CD4-positive, alpha-beta T cell treated with Interleukin-1 beta for 1 hour (primary cell): ENCODE results near the gene FRMPD4.
A peak's percentile ranks its signal among the peaks of the same experiment; 100 is the strongest.

Experiments used
- DNase-seq, 2 donors: peaks; one replicate each; pipeline ENCODE4 v3.0.0-alpha.2; 2020 to 2022

Gene FRMPD4

DNA sequence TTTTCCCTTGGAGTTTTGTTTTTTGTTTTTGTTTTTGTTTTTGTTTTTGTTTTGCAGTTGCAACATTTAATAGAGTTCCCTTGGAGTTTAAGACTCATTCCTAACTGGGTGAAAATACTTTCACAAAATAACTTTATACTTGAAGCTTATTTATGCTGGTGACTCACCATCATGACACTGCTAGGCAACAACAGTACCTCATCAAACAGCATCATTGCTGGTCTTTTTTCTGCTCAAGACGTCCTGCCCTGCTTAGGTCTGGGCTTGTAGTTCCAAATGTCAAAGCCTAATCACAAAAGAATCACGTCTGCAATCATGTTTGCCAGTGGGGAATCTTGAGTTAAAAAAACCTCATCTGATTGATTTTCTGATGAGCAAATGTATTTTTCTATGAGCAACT is 547.3 kb downstream of the FRMPD4 start:
- DNase-seq = no peak

DNA sequence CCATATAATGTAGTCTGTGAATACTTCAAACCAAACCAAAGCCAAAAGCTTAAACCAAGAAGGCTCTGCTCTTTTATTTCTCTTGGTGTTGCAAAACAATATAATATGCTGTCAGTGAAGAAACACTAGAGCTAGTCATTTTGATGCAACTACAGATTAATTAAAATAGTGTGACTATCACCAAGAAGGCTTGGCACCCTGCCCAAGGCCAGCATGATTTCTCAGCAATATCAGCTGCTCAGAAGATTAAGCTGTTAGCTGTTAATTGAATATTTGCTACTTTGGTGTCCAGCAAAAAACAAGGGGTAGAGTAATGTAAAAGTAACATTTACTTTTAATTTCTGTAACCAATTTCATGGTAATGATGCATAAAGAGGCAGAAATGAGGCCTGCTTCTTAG is 548.1 kb downstream of the FRMPD4 start:
- no peak for DNase-seq

DNA sequence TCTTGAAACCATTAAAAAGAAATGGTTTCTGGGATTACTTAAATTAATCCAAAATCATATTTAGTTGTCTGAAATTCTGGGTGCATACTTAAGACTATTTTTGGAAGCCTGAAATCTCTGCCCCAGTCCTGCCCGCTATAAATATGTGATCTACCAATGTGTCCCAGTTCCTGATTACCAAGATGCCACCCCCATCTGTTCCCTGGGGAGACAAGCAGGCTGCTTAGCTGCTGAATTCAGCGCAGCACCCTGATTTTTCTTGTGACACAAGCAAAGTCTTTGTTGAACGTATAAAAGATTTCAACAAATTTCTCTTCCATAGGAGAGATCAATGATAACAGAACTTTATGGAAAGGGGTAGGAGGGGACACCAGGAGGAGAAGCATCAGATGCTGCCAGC is 552.4 kb downstream of the FRMPD4 start:
- DNase-seq = no peak

DNA sequence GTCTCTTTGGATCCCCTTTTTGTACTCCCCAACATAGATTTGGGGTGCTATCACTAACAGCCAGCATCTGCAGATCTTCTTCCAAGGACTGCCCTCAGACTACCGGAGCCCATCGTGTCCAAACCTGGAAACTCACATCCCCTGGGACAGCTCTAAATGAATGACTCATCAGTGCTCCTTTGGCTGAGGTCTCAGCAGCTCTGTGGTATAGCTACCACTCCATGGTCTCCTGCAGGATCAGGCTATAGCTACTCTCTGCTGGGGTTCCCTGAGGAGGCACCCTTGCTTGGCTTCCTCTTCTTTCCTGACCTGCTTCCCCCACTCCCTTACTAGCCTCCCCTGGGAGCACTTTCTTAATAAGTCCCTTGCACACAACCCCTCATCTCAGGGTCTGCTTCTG is 555.5 kb downstream of the FRMPD4 start:
- no peak for DNase-seq

DNA sequence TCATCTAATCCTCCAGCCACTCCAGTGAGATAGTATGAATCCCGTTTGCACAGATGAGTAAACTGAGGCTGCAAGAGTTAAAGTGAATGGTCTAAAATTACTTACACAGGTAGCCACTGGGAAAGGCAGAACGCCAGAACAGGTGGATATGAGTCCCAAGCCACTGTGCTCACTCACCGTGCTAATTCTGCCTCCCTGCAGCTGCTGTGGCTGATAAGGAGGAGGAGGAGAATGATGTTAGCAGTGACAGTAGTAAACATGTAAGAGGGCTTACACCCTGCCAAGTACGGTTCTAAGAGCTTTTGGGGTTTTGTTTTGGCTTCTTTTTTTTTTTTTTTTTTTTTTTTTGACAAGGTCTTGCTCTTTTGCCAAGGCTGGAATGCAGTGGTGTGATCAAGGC is 562.5 kb downstream of the FRMPD4 start:
- DNase-seq = no peak

DNA sequence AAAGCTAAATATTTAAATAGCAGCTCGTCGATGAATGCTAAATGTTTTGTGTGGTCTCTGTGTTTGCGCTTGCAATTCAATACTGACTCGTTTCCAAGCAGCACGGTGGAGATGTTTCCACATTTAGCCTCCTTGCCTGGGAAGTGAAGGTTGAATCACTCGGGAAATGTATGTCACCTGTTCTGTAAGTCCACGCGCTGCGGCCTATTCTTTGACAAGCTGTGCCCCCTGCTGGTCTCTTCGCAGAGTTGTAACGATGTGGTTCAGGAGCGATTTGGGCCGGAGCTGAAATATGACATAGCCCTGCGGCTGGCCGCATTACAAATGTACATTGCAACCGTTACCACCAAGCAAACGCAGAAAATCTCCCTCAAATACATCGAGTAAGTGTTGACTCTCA is 563.4 kb downstream of the FRMPD4 start:
- DNase-seq = peak in 1 of 2 donors; percentile 36

DNA sequence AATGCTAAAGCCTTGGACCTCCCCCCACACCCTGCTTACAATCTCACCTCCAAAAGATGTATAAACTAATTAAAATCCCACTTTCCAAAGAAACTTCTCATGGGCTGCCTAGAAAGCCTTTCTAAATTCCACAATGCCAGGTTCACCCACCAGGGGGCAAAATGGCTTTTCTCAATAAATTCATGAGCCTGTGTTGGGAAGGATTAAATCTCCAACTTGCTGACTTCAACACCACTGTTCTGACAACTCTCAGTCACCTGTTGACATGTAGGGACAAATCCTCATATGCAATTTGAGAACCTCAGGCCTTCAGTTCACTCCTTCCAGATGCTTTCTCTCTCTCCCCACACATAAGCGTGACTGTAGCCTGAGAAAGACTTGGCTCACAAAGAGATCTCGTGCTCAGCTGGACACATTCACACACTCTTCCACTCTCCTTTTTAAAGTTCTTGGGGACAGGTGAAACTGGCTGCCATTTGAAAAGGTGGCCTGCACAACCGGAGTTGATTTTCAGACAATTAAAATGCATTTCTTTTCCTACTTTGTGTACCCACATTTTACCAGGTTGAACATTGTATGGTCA is 564.3 kb downstream of the FRMPD4 start:
- DNase-seq = no peak

DNA sequence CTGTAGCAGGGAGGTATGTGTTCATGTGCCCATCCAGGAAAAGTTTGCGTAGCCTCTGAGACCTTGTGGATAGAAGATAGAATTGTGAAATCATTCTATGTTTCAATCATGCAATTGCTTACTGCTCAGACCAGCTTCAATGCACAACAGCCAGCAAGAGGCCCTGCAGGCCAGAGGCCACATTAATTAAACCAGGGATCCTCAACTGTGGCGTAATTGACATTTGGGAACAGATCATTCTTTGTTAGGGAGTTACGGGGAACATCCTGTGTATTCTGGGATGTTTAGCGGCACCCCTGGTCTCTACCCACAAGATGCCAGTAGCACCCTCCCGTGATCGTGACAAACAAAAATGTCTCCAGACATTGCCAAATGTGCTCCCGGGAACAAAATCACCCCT is 566.4 kb downstream of the FRMPD4 start:
- DNase-seq = no peak

DNA sequence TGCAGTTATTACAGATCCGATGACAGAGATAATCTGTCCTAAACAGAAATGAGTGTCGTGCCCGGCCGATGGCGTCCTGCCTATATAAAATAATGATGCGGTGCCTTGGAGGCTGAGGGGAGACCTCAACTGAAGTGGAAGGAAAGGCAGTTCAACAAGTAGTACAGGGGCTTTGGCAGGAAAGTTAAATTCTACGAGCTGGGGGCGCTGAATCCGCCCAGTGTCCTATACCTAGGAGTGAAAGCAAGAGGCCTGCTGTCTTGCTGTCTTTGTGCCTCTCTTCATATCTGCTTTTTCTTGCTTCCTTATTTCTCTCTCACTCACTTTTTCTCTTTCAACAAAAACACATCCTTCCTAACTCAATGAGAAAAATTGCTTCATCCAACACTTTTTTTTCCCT is 570.8 kb downstream of the FRMPD4 start:
- DNase-seq = peak in 1 of 2 donors; percentile 31

DNA sequence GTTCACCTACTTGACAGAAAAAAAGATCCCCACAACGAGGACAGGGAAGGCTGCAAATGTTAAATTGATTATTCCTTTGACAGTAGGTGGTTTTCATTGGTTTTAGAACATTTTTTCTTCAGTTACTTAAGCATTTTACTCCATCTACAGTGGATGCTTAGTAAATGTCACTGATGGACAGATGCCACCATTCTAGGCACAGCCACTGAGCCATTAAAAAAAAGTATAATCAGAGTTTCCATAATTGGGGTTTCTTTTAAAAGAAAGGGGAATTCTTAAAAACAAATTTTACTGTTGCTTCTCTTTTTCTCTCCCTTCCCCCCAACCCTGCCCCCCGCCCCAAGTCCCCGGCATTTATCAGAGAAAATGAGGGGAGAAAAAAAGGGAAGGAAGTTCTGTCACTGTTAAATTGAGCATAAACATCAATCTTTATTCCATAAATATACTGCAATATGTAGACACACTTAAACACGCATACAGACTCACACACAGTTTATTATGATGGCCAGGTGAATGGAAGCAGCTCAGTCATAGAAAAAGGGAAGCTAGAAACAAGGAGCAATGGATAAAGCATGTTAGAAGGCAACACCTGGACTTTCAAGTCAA is 573.3 kb downstream of the FRMPD4 start:
- no peak for DNase-seq

DNA sequence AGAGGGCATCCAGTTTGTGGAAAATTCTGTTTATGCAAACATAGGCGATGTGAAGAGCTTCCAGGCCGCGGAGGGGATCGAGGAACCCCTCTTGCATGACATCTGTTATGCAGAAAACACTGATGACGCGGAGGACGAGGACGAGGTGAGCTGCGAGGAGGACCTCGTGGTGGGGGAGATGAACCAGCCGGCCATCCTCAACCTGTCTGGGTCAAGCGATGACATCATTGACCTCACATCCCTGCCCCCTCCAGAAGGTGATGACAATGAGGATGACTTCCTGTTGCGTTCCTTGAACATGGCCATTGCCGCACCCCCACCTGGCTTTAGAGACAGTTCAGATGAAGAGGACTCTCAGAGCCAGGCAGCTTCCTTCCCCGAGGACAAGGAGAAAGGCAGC is 578.3 kb downstream of the FRMPD4 start:
- DNase-seq = no peak

DNA sequence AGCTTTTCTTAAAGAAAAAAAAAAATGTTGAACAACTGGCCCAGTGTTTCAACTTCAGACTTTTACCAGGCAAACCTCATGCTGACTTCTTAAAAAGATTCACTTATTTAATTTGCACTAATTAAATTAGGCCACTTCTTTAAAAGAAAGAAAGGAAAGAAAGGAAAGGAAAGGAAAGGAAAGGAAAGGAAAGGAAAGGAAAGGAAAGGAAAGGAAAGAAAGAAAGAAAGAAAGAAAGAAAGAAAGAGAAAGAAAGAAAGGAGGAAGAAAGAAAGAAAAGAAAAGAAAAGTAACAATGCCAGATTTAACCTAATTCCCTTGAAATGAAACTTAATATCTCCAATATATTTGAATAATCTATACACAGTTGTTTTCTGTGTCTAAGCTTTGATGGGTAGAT is 581.6 kb downstream of the FRMPD4 start:
- no peak for DNase-seq

DNA sequence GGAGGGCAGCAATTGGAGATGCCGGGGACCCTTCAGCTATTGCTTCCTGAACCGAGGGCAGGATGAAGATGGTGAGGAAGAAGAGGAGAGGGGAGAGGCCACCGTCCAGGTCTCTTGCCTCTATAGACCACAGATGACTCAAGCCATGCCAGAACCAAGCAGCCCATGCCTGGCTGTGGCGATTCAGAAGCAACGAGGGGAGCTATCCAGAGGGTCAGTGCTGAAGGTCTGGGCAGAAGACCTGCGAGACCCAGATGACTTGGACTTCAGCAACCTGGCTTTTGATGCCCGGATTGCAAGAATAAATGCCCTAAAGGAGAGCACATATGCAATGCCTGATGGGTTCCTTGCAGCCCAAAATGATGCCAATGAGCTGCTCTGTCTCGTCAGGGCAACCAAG is 582.8 kb downstream of the FRMPD4 start:
- no peak for DNase-seq

DNA sequence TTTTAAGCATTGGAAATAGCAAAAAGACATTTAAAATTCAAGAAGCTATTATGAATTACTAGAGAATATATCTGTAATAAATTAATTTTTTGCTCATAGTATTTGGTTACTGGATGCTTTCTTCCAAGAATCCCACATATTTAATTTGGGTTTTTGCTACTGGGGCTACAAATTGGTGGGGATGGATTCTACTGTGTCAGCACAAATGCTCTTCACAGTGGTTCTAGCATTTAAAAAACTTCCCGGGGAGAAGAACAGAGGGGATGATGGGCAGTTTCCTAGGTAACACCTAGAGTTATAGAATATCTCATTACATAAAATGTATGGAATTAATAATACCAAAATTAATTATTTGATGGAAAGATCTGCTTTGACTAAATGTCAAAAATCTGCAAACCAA is 584.0 kb downstream of the FRMPD4 start:
- no peak for DNase-seq

DNA sequence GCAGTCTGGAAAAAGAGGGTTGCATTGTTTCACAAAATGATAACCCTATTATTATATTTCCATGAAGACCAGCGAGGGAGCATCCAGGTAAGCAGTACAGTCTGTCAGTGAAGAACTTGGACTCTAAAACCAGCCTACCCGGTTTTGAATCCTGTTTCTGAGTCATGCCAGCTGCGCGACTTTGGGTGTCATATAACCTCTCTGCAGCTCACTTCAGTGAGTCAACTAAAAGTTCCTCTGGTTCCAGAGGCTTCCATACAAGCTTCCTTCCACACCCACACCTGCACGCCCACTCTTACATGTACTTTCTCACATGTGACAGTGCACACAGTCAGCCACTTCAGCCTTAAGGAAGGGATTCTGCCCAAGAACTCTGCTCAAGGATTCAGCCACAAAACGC is 603.1 kb downstream of the FRMPD4 start:
- DNase-seq = no peak

DNA sequence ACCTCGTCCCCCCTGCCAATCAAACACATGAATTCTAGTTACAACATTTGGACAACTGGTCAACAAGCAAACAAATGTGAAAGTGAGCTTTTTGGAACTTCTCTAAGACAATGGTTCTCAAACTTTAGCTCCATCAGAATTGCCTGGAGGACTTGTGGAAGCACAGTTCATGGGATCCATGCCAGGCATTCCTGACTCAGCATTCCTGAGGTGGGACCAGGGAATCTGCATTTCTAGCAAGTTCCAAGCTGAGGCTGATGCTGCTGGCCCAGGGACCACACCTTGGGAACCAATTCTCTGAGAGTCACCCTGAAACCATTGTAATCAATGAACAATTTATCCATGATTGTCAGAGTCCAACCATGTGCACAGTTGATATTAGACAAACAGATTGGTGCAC is 609.2 kb downstream of the FRMPD4 start:
- DNase-seq = no peak

DNA sequence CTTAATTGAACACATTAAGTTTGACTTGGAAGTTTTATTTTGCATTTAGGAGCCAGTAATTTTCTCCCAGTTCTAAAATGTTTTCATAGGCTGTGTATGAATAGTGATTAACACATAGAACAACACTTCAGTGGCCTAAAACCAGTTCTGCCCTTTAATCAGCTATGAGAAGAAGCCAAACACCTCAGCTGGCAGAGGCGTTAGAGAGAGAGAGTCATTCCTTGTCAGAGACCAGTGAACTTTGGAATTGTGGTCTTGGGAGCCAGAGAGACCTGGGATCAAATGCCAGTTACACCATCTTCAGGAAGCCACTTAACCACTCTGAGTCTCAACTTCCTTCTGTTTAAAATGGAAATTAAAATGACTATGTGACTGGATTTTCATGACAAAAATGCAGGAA is 613.6 kb downstream of the FRMPD4 start:
- no peak for DNase-seq

DNA sequence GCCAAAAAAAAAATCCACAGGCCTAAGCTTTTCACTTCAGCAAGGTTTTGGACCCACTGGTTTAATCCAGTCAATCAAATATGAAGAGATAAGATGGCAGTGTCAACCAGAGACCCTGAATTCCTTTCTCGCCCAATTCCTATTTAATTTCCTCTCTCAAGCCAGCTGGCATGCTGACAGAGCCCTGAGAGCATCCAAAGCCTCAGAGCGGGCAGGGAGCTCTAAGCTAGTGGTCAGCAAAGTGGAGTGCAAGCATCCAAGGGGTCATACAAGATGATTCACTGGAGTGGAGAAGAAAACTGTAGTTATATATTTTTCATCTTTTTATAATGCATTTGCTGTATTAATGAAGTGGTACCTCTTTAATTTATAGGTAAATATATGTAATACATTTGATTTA is 615.1 kb downstream of the FRMPD4 start:
- no peak for DNase-seq

DNA sequence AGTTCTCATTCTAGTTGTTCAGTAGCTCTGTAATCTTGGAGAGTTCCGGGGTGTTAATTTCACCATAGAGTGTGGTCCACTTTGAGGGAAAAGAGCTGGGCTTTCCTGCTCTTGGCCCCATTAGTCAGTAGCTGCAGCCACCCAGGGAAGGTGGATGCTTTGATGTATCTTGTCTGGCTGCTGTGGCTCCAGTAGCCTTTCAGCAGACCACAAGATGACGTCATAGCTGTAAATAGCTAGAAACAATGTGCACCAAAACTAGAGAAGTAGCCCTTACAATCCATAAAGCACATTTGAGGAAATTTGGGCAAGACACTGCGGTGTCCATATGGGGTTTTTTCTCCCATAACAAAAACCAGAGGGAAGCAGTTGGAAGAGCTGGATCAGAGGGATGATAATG is 620.0 kb downstream of the FRMPD4 start:
- no peak for DNase-seq

DNA sequence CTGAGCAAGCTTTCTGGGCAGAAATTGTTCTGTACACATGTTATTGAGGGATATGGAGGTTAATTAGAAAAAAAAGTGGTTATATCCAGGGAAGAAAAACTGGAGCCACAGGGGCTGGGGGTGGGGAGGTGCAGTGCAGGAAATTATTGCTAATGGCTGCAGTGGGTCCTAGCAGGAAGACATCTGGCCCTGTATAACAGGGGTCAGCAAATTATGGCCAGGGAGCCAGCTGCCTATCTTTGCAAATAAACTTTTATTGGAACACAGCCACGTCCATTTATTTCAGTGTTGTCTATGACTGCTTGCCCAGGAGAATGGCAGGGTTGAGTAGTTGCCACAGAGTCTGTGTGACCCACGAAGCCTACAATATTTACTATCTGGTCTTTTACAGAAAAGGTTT is 629.6 kb downstream of the FRMPD4 start:
- DNase-seq = no peak

DNA sequence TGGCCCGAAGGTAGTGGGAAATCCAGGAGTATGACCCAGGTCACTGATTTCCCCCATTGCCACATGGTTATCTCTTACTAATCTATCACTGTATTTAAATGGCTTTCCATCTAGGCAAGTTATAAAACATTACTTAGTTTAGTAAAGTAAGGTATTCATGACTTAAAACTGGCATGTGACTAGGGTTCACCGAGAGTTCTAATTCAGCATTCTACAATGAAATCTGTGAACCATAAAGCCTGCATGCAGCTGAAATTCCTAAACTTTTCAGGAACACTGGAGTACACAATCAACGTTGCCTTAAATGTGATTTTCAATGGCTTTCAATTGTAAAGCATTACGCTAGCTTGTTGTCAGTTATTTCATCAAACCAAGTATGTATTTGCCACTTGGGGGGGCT is 630.2 kb downstream of the FRMPD4 start:
- no peak for DNase-seq

DNA sequence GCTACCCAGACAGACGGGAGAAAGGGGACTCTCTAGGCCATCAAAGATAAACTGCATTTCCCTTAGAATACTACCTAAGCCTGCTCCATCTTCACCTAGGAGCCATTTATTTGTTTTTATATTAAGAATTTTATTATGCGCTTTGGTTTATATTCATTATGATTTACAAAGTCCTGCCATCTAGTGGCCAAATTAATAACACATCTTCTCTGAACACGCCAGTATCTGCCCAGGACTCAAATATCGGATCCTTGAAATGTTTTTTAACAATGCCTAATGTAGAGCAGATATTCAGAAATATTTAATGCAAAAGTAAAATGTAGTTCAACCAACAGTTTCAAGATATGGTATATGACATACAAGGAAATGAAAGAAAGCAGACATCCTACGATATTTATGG is 632.2 kb downstream of the FRMPD4 start:
- peak in 1 of 2 donors; percentile 19 for DNase-seq

DNA sequence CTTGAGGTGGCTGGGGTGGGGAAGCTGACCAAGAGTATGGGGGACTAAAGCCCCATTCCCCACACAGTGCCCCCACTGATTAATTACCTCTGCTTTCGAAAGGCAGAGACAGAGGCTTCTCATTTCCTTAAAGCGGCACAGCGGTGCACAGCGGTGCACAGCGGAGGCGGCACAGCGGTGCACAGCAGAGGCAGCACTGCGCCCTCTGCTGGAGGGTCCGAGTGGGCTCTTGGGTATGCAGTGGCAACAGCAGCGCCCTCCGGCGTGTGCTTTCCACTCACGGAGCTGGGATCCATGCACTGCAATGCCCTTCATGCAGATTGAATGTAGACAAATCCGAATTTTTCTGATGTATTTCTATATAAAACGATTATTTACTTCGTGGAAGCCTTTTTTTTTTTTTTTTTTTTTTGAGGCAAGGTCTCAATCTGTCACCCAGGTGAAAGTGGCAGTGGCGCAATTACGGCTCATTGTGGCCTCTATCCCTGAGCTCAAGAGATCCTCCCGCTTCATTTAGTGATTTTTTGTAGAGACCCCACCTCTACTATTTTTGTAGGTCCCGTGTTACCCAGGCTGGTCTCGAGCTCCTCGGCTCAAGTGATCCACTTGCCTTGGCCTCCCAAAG is 633.3 kb downstream of the FRMPD4 start:
- DNase-seq = peak; percentile 67 to 75
